Gastroesophageal sphincter (tissue), 3 donors: Measurements from ENCODE around the gene ZSCAN29.

Experiments
- CTCF ChIP-seq, 4 experiments: fragments of 200-600 bp in 2 of 4; fragments of 450-650 bp in 2 of 4; sonication (generic) in 1 of 4; IDR thresholded peaks; one replicate each; pipeline ENCODE4 v1.5.1; 2017 to 2019; ENCODE audit warnings: antibody characterized with exemption in 4 of 4, mild to moderate bottlenecking in 2 of 4, moderate library complexity in 2 of 4
- EP300 ChIP-seq: sonication (generic); formaldehyde crosslinking; IDR thresholded peaks from one replicate; pipeline ENCODE4 v1.6.1; 2017; ENCODE audit warnings: antibody characterized with exemption, mild to moderate bottlenecking
- POLR2A ChIP-seq, 2 donors: fragments of 450-650 bp; IDR thresholded peaks; one replicate each; pipeline ENCODE4 v1.6.1; 2017; ENCODE audit warnings: antibody characterized with exemption in 2 of 2, mild to moderate bottlenecking in 2 of 2, moderate library complexity in 1 of 2
- POLR2AphosphoS5 ChIP-seq: sonication (generic); formaldehyde crosslinking; IDR thresholded peaks from one replicate; pipeline ENCODE4 v1.6.1; 2017; ENCODE audit warnings: antibody characterized with exemption

- TF ChIP-seq CTCF (IDR thresholded peaks at IDR 0.05): no peak
- no peak for TF ChIP-seq POLR2A (IDR thresholded peaks at IDR 0.05)
- no peak for TF ChIP-seq EP300
- TF ChIP-seq POLR2AphosphoS5: no peak
Measured at GRCh38 chr15:43410572-43411214, 39.9 kb upstream of the ZSCAN29 start.
